ENCODE results near the gene NEIL3. TPM values are rescaled to one million over a fixed set of nuclear protein-coding genes. Genes with fewer than 3 reads are reported as not detected.
"Not testable (repeated sequence)": the region's sequence is repeated elsewhere in the genome, so short reads cannot be mapped to it uniquely, and the experiment has no call there.

NEIL3 gene
- total RNA-seq, 4 donors from 2014 or later = 0.41 to 0.95 TPM; not detected in 2

GRCh38 chr4:177301126-177301639 lies 8.5 kb upstream of the NEIL3 start:
- peaks cover 4% of the 10 kb centered on the region in 2 donors for H3K9me3 ChIP-seq
- no peaks in the 10 kb centered on the region for H3K36me3 ChIP-seq
- in situ Hi-C loops (cut with MboI; ENCODE audit: low pct_ligation_motif_present in 1 of 4, low pct_unique_long_range_greater_than_20kb in 1 of 4, low sequenced_read_pairs in 3 of 4) (no loop called here), intact Hi-C loops (cut with DNase I; ENCODE audit: low total_unique reads) (no loop called here)
- whole genome bisulfite sequencing, 2 donors (ENCODE audit: low coverage in 1 of 2) = 52 to 58% methylated on average over 3 to 4 of the region's 4 CpGs
- H3K4me3 ChIP-seq = no peak overlapping the region
- no peak for TF ChIP-seq CTCF (IDR thresholded peaks at IDR 0.05)
- no peak for TF ChIP-seq POLR2A (IDR thresholded peaks at IDR 0.05)
- TF ChIP-seq POLR2AphosphoS5 (IDR thresholded peaks at IDR 0.05) = no peak
- TF ChIP-seq EP300 (IDR thresholded peaks at IDR 0.05; ENCODE audit: low read depth) = no peak
- no peak overlapping the region for H3K27ac ChIP-seq
- DNase-seq = no peak
- H3K27me3 ChIP-seq = no peaks in the 10 kb centered on the region
- no peaks in the 10 kb centered on the region for H3K4me1 ChIP-seq

GRCh38 chr4:177302371-177303100 lies 7.1 kb upstream of the NEIL3 start:
- Histone ChIP-seq H3K36me3 (no peaks in the 10 kb centered on the region), H3K9me3 (peaks cover 4% of the 10 kb centered on the region in 2 donors), H3K4me3 (no peak overlapping the region), H3K4me1 (no peaks in the 10 kb centered on the region), H3K27ac (no peak overlapping the region), H3K27me3 (no peaks in the 10 kb centered on the region)
- in situ Hi-C loops (cut with MboI; ENCODE audit: low pct_ligation_motif_present in 1 of 4, low pct_unique_long_range_greater_than_20kb in 1 of 4, low sequenced_read_pairs in 3 of 4) (no loop called here), intact Hi-C loops (cut with DNase I; ENCODE audit: low total_unique reads) (no loop called here)
- DNase-seq = no peak
- TF ChIP-seq POLR2A (IDR thresholded peaks at IDR 0.05) (no peak), POLR2AphosphoS5 (IDR thresholded peaks at IDR 0.05) (no peak), EP300 (IDR thresholded peaks at IDR 0.05; ENCODE audit: low read depth) (no peak), CTCF (IDR thresholded peaks at IDR 0.05) (no peak)
- 69 to 90% methylated on average over 3 to 4 of the region's 4 CpGs for WGBS, 2 donors (ENCODE audit: low coverage in 1 of 2)

- TF ChIP-seq CTCF (IDR thresholded peaks at IDR 0.05) (no peak), POLR2A (IDR thresholded peaks at IDR 0.05) (no peak), POLR2AphosphoS5 (IDR thresholded peaks at IDR 0.05) (no peak), EP300 (IDR thresholded peaks at IDR 0.05; ENCODE audit: low read depth) (no peak)
- no peaks in the 10 kb centered on the region for H3K36me3 ChIP-seq
- intact Hi-C loops (cut with DNase I; ENCODE audit: low total_unique reads) (no loop called here), in situ Hi-C loops (cut with MboI; ENCODE audit: low pct_ligation_motif_present in 1 of 4, low pct_unique_long_range_greater_than_20kb in 1 of 4, low sequenced_read_pairs in 3 of 4) (no loop called here)
- no peak for DNase-seq
- H3K27me3 ChIP-seq = no peaks in the 10 kb centered on the region
- WGBS, 2 donors (ENCODE audit: low coverage in 1 of 2) = 92 to 98% methylated on average over 4 of the region's 4 CpGs
- H3K4me3 ChIP-seq = no peak overlapping the region
- no peak overlapping the region for H3K27ac ChIP-seq
- H3K4me1 ChIP-seq = no peaks in the 10 kb centered on the region
- H3K9me3 ChIP-seq = no peaks in the 10 kb centered on the region
These were observed 5.6 kb upstream of the NEIL3 start for GRCh38 chr4:177304094-177304493.

- H3K27me3 ChIP-seq; intact Hi-C loops (cut with DNase I; ENCODE audit: low total_unique reads); H3K4me3 ChIP-seq; H3K4me1 ChIP-seq; H3K9me3 ChIP-seq; DNase-seq; H3K36me3 ChIP-seq; in situ Hi-C loops (cut with MboI; ENCODE audit: low pct_ligation_motif_present in 1 of 4, low pct_unique_long_range_greater_than_20kb in 1 of 4, low sequenced_read_pairs in 3 of 4); H3K27ac ChIP-seq: not testable (repeated sequence)
- 97 to 100% methylated on average over 1 to 3 of the region's 3 CpGs for WGBS, 2 donors (ENCODE audit: low coverage in 1 of 2)
These were observed 4.8 kb upstream of the NEIL3 start for GRCh38 chr4:177304864-177305263.

All from transverse colon (tissue), 4 donors.